HAP-1 (cell line): ENCODE results near the gene MBLAC1.
"Not testable (repeated sequence)": the region's sequence is repeated elsewhere in the genome, so short reads cannot be mapped to it uniquely, and the experiment has no call there.

ENCODE experiments used
- DNase-seq, 2 experiments: peaks; one replicate each; pipeline ENCODE4 v3.0.0-alpha.2; 2016 to 2020; ENCODE audit warnings: low spot score in 2 of 2
- H3K27me3 ChIP-seq: fragments of 250-450 bp; sonication (Bioruptor Pico); 2 replicates; pipeline ENCODE4 v1.5.1; 2020; ENCODE audit warnings: low read depth, mild to moderate bottlenecking, moderate library complexity
- H3K36me3 ChIP-seq: fragments of 250-450 bp; sonication (Bioruptor Pico); replicated peaks from 2 replicates; pipeline ENCODE4 v1.5.1; 2020; ENCODE audit warnings: mild to moderate bottlenecking
- H3K4me1 ChIP-seq: fragments of 250-450 bp; sonication (Bioruptor Pico); 2 replicates; pipeline ENCODE4 v1.5.1; 2020; ENCODE audit warnings: mild to moderate bottlenecking
- H3K4me3 ChIP-seq: fragments of 250-450 bp; sonication (Bioruptor Pico); 2 replicates; pipeline ENCODE4 v1.5.1; 2020; ENCODE audit warnings: mild to moderate bottlenecking, moderate library complexity
- H3K9me3 ChIP-seq: fragments of 250-450 bp; sonication (Bioruptor Pico); 2 replicates; pipeline ENCODE4 v1.5.1; 2020; ENCODE audit warnings: mild to moderate bottlenecking, moderate library complexity
- in situ Hi-C: fragments of 300-500 bp; cut with MboI; formaldehyde crosslinking; loops from 3 replicates; pipeline ENCODE4 v1.14.3; 2020; ENCODE audit warnings: low sequenced_read_pairs, inconsistent platforms, mixed read lengths

The MBLAC1 gene

GRCh38 chr7:100122568-100122967 is 4.2 kb upstream of the MBLAC1 start:
- in situ Hi-C loops = no loop called here
- no peaks in the 10 kb centered on the region for H3K27me3 ChIP-seq
- peaks cover 8% of the 10 kb centered on the region for H3K4me1 ChIP-seq
- no peaks in the 10 kb centered on the region for H3K9me3 ChIP-seq
- no peak for DNase-seq
- no peak overlapping the region for H3K4me3 ChIP-seq
- H3K36me3 ChIP-seq = peaks cover 1% of the 10 kb centered on the region; the same call in 1 of the 2 replicates

DNA sequence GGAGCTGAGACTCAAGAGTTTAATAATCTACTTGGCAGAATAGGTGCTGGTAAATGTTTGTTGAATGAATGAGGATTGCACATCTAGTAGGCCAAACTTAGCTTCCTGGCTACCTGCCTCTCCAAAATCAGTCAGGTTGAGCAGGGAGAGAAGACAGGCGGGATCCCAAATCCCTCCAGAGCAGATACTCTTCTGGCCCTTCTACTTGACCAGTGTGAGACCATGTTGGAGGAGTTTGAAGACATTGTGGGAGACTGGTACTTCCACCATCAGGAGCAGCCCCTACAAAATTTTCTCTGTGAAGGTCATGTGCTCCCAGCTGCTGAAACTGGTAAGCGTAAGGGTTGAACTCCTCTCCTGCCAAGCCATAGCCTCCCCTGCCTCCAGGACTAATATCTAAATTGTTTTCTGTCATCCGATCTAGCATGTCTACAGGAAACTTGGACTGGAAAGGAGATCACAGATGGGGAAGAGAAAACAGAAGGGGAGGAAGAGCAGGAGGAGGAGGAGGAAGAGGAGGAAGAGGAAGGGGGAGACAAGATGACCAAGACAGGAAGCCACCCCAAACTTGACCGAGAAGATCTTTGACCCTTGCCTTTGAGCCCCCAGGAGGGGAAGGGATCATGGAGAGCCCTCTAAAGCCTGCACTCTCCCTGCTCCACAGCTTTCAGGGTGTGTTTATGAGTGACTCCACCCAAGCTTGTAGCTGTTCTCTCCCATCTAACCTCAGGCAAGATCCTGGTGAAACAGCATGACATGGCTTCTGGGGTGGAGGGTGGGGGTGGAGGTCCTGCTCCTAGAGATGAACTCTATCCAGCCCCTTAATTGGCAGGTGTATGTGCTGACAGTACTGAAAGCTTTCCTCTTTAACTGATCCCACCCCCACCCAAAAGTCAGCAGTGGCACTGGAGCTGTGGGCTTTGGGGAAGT is 2.2 kb upstream of the MBLAC1 start:
- H3K27me3 ChIP-seq = no peaks in the 10 kb centered on the region
- peaks cover 14% of the 10 kb centered on the region for H3K4me1 ChIP-seq
- DNase-seq = no peak
- in situ Hi-C loops = no loop called here
- no peaks in the 10 kb centered on the region; the same call in 1 of the 2 replicates for H3K36me3 ChIP-seq
- H3K4me3 ChIP-seq = no peak overlapping the region
- H3K9me3 ChIP-seq = no peaks in the 10 kb centered on the region

GRCh38 chr7:100126239-100126930 is 382 bp upstream of the MBLAC1 start:
- Histone ChIP-seq H3K9me3 (no peaks in the 10 kb centered on the region), H3K36me3 (no peaks in the 10 kb centered on the region; the same call in 1 of the 2 replicates), H3K4me1 (peaks cover 10% of the 10 kb centered on the region), H3K4me3 (peak overlapping the region; percentile 80), H3K27me3 (no peaks in the 10 kb centered on the region)
- no peak for DNase-seq
- in situ Hi-C loops = no loop called here

GRCh38 chr7:100127866-100128636 is 1.3 kb downstream of the MBLAC1 start:
- no peaks in the 10 kb centered on the region for H3K9me3 ChIP-seq
- H3K27me3 ChIP-seq = no peaks in the 10 kb centered on the region
- H3K4me3 ChIP-seq = peak overlapping the region; percentile 80
- no peaks in the 10 kb centered on the region for H3K36me3 ChIP-seq
- H3K4me1 ChIP-seq = peaks cover 16% of the 10 kb centered on the region
- in situ Hi-C loops = no loop called here
- peak; percentile 29 to 57 for DNase-seq

GRCh38 chr7:100128637-100128963 is 1.8 kb downstream of the MBLAC1 start:
- H3K9me3 ChIP-seq = no peaks in the 10 kb centered on the region
- no peak overlapping the region for H3K4me3 ChIP-seq
- peaks cover 16% of the 10 kb centered on the region for H3K4me1 ChIP-seq
- H3K27me3 ChIP-seq = no peaks in the 10 kb centered on the region
- H3K36me3 ChIP-seq = no peaks in the 10 kb centered on the region
- DNase-seq = no peak
- in situ Hi-C loops = no loop called here

- in situ Hi-C loops = loop anchor here (5.0 to 10.0 kb wide), 2 partner anchors 87 to 215 kb away; partner anchors contain the start of gene PVRIG
- not testable (repeated sequence) for H3K4me3 ChIP-seq, H3K36me3 ChIP-seq, DNase-seq, H3K9me3 ChIP-seq, H3K27me3 ChIP-seq
- H3K4me1 ChIP-seq = peaks cover 16% of the 10 kb centered on the region
These were observed 3.4 kb downstream of the MBLAC1 start for GRCh38 chr7:100130220-100130607.

DNA sequence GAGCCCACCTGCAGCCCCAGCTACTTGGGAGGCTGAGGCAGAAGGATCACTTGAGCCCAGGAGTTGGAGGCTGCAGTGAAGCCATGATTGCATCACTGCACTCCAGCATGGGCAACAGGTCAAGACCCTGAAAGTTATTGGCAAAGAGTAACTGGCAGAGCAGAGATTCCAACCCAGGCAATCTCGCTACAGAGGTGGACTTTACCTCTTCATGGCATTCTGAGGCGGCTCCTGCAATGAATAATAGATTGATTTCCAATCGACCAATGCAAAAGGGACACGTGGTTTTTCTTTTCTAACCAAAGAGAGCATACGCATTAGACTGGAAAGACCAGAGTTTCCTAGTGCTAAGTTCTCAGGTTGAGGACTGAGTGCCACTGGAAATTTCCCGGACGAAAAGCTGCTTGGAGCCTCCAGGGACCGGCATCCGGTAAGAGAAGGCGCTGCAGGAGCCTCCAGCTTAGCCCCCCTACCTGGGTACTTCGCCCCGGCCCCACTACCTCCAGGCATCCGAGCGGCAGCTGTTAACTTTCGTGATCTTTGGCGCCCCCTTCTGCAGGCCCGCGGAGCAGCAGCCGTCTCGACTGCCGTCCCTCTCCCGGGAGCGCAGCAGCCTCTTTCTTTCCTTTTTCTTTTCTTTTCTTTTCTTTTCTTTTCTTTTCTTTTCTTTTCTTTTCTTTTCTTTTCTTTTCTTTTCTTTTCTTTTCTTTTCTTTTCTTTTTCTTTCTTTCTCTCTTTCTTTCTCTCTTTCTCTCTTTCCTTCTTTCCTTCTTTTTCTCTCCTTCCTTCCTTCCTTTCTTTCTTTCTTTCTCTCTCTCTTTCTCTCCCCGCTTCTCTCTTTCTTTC is 4.1 kb downstream of the MBLAC1 start:
- in situ Hi-C loops = loop anchor here (5.0 to 10.0 kb wide), 2 partner anchors 86 to 214 kb away; partner anchors contain the start of gene PVRIG
- DNase-seq = peak; percentile 48 to 94
- no peak overlapping the region for H3K4me3 ChIP-seq

GRCh38 chr7:100132126-100132525 is 5.4 kb downstream of the MBLAC1 start:
- Histone ChIP-seq H3K9me3 (no peaks in the 10 kb centered on the region), H3K36me3 (no peaks in the 10 kb centered on the region), H3K4me1 (peaks cover 16% of the 10 kb centered on the region), H3K27me3 (no peaks in the 10 kb centered on the region), H3K4me3 (no peak overlapping the region)
- in situ Hi-C loops = loop anchor here (5.0 to 10.0 kb wide), 2 partner anchors 85 to 213 kb away; partner anchors contain the start of gene PVRIG
- DNase-seq = no peak

More for the DNA sequence above, 4.1 kb downstream of the MBLAC1 start:
- Histone ChIP-seq H3K36me3 (no peaks in the 10 kb centered on the region), H3K4me1 (peaks cover 16% of the 10 kb centered on the region), H3K9me3 (no peaks in the 10 kb centered on the region), H3K27me3 (no peaks in the 10 kb centered on the region)

GRCh38 chr7:100132697-100133151 is 6.0 kb downstream of the MBLAC1 start:
- peak; percentile 73 to 82 for DNase-seq
- H3K36me3 ChIP-seq = no peaks in the 10 kb centered on the region
- H3K4me1 ChIP-seq = peaks cover 16% of the 10 kb centered on the region
- no peaks in the 10 kb centered on the region for H3K27me3 ChIP-seq
- in situ Hi-C loops = loop anchor here (5.0 to 10.0 kb wide), 2 partner anchors 85 to 212 kb away; partner anchors contain the start of gene PVRIG
- H3K9me3 ChIP-seq = no peaks in the 10 kb centered on the region
- no peak overlapping the region for H3K4me3 ChIP-seq

DNA sequence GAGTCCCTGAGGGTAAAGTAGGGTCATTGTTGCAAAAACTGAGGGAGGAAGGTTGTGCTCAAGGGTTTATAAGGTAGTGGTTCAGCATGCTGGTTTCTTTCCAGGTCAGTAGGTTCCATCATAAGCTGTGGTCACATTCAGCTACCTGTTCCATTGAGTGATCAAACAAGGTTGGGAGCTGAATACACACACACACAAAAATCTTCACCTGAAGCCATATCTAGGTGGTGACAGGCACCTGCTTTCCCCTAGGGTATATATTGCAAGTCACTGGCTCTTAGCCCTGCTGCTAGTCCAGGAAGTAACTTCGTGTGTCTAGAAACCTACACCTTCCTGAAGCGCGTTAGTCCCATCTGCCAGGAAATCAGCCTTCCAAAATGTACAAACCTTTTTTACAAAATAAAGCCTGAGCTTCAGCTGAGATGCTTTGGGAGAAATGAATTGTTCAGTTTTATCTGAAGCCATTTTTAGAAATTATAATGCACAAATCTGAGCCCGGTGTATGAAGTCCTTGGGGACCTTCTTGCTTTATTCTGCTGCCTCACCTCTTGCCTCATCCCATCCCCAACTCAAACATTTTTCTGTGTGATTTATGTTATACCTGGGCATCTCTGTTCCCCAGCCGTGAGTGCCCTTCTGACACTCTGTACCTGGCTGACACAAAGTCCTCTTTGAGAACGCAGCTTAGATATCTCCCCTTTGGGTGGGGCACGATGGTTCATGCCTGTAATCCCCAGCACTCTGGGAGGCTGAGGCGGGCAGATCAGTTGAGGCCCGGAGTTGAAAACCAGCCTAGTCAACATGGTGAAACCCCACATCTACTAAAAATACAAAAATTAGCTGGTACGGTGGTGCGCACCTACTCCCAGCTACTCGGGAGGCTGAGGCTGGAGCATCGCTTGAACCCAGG is 11.3 kb downstream of the MBLAC1 start:
- no peaks in the 10 kb centered on the region for H3K27me3 ChIP-seq
- in situ Hi-C loops = loop anchor here (10.0 kb wide), 1 partner anchor 207 kb away; no protein-coding TSS in a partner anchor
- H3K4me3 ChIP-seq = no peak overlapping the region
- no peaks in the 10 kb centered on the region for H3K9me3 ChIP-seq
- DNase-seq = no peak
- H3K36me3 ChIP-seq = no peaks in the 10 kb centered on the region
- H3K4me1 ChIP-seq = no peaks in the 10 kb centered on the region

DNA sequence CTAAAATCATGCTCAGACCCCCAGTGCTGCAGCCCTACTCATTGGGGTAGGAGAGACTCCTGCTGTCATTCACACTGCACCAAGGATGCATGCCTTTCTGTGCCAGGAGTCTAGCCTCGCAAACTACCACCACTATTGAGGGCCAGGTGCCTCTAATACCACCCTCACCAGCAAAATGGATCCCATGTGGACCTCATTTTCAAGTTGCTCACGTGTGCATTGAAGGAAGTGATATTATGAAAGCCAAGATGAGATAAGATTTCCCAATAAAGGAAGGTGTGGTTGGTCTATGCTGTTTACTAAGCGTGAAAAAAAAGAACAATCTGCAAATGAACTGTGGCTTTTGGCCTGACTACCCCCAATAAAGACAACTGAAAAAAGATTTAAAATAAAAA is 14.8 kb downstream of the MBLAC1 start:
- H3K9me3 ChIP-seq = no peaks in the 10 kb centered on the region
- no peaks in the 10 kb centered on the region for H3K4me1 ChIP-seq
- no peak for DNase-seq
- no peaks in the 10 kb centered on the region for H3K36me3 ChIP-seq
- H3K4me3 ChIP-seq = no peak overlapping the region
- in situ Hi-C loops = no loop called here
- H3K27me3 ChIP-seq = no peaks in the 10 kb centered on the region

DNA sequence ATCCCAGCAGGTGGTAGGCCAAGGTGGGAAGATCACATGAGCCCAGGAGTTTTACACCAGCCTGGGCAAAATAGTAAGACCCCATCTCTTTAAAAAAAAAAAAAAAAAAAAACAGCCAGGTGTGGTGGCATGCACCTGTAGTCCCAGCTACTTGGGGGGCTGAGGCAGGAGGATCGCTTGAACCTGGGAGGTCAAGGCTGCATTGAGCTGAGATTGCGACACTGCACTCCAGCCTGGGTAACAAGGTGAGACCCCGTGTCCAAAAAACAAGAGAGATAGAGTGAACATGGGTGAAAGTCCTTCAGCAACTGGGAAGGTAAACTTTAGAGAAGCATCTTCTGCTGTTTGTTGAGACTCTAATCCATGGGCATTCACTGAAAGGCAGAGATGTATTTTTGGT is 15.7 kb downstream of the MBLAC1 start:
- Histone ChIP-seq H3K4me3 (no peak overlapping the region), H3K9me3 (no peaks in the 10 kb centered on the region), H3K4me1 (no peaks in the 10 kb centered on the region), H3K27me3 (no peaks in the 10 kb centered on the region), H3K36me3 (no peaks in the 10 kb centered on the region)
- no peak for DNase-seq
- in situ Hi-C loops = no loop called here
